Measurements from ENCODE around the gene SPIRE2.
"Not testable (repeated sequence)": the region's sequence is repeated elsewhere in the genome, so short reads cannot be mapped to it uniquely, and the experiment has no call there.

The SPIRE2 gene

GRCh38 chr16:89898201-89898967 is 70.1 kb downstream of the SPIRE2 start:
- no peak for DNase-seq

DNA sequence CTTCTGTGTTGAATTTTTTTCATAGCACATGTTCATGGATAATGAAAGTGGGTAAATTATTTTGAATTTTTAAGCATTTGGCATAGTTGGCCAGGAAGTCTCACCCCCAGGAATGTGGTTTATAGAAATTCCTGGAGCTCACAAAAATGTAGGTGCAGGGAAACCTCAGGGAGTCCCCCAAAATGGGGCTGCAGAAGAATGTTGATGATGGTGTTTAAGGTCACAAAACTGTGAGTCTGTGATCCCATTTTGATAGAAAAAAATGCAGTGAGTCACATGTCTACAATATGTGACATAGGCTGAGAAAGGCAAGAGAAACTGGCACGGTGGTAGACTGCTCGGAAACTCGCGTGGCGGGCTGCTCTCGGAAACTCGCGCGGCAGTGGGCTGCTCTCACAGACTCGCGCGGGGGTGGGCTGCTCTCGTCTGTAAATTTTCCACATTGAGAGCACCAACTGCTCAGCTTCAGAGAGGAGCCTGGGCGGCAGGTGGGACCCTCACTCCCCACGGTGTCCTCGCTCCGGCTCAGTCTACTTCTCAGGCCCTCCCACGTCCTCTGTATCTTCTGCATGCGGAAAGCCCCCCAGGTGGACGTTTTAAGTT is 71.7 kb downstream of the SPIRE2 start:
- no peak for DNase-seq

DNA sequence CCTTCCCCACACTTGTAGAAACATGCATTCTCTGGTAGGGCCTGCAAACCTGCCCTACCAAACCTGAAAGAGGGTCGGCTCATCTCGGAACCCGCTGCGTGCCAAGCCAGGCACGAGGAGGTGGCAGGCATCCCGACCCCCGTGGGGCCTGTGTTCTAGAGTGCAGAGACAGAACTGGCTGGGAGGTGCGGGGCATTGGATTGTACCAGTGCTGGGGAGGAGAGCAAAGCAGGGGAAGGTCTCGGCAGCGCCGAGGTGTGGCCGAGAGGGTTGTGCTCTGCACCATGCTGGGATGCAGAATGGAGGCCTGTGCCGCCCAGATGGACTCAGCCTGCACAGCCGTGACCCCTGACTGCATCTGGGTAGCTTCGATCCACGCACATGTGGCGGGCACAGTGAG is 72.6 kb downstream of the SPIRE2 start:
- DNase-seq, result no peak

DNA sequence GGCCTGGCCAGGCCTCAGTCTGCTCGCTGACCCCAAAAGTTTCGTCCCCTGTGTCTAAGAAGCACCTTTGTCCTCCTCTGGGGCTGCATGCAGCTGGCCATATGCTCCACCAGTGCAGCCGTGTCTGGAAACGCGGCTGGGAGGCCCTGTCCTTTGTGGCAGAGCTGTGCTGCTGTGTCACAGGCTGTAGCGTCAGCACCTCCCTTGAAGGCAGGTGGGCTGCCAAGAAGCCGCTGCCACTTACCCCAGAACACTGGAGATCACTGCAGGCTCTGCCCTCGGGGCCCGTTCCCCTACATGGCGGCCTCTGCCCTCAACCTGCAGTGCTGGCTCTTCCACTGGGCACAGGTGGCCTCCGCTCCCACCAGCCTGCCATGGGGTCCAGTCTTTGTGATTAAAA is 74.7 kb downstream of the SPIRE2 start:
- no peak for DNase-seq

DNA sequence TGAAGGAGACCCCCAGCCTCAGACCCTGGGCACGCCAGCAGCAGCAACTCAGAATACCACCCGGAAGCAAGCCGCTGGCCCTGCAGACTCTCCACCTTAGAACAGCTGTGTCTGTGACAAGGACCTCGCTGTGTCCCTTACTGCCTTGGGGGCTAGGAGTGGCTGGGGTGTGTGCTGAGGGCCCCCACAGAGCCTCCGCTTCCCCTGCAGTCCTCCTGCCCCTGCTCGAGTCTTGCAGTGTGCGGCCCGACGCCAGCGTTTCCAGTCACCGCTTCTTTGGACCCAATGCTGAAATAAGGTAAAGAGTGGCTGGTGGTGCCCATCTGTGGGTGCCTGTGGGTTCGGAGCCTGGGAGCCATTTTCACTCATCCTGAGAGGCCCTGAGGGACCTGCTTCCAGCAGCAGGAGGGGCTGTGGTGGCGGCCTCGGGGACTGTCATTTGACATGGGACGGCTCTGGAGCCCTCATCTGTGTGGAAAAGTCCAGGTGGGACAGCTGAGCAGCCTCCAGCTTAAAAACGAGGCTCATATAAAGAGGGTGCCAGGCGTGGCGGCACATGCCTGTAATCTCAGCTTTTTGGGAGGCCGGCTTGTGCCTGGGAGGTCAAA is 75.7 kb downstream of the SPIRE2 start:
- no peak for DNase-seq

GRCh38 chr16:89904606-89905510 is 76.6 kb downstream of the SPIRE2 start:
- DNase-seq, result no peak

GRCh38 chr16:89905511-89906139 is 77.3 kb downstream of the SPIRE2 start:
- DNase-seq, result no peak

DNA sequence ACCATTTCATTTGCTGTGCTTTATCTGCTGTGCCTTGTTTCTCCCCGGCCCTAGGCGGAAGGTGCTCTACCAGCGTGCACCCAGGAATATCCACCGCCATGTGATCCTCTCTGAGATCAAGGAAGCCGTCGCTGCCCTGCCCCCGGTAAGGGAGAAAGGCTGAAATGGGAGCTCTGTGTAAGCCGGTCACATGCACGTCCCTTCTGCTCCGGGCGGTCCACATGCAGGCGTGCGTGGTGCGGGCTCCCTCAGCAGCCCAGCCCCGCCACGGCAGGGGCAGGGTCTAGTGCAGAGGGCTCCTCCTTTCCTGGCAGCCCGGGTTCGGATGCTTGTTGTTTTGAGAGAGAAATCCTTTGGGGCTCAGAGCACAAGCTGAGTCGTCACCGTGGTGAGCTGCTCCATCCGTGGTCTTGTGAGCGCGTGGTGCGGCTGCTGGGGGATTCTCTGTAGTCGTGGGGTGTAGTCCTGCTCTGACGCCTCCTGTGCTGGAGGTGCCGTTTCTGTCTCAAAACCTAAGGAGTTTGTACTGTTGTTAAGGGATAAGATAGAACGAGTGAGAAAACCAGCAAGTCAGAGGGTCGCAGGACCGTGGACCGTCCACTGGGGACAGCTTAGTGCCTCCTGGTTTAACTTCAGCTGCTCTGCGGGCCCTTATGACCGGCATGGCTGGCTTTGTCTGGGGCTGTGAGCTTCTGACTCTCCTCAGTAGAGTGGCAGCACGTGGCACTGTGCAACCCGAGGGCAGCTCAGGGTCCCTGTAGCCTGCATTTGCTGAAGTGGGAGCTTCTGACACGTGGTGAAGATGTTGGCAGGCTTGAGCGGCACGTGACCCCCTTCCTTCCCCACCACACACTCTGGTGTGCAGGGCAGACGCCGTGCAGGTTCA is 78.1 kb downstream of the SPIRE2 start:
- no peak for DNase-seq

DNA sequence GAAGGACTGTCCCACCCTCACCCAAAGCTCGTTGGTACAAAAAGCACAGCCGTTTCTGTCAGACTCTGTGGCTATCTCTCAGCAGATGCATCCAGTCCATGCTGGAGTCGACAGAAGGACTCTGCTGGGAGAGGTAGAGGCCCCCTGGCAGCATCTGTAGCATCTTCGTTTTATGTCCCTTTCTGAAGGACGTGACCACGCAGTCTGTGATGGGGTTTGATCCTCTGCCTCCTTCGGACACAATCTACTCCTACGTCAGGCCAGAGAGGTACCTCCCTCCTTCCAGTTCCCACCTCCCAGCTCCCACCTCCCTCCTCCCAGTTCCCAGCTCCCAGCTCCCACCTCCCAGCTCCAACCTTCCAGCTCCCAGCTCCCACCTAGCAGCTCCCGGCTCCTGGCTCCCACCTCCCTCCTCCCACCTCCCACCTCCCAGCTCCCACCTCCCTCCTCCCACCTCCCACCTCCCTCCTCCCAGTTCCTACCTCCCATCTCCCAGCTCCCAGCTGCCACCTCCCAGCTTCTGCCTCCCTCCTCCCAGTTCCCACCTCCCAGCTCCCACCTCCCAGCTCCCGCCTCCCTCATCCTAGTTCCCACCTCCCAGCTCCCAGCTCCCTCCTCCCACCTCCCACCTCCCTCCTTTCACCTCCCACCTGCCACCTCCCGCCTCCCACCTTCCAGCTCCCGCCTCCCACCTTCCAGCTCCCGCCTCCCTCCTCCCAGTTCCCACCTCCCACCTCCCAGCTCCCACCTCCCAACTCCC is 79.0 kb downstream of the SPIRE2 start:
- no peak for DNase-seq

DNA sequence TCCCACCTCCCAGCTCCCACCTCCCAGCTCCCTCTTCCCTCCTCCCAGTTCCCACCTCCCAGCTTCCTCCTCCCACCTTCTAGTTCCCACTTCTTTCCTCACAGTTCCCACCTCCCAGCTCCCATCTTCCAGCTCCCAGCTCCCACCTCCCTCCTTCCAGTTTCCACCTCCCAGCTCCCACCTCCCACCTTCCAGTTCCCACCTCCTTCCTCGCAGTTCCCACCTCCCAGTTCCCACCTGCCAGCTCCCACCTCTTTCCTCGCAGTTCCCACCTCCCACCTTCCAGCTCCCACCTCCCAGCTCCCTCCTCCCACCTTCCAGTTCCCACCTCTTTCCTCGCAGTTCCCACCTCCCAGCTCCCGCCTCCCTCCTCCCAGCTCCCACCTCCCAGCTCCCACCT is 80.0 kb downstream of the SPIRE2 start:
- DNase-seq, result no peak

- peak; percentile 58 for DNase-seq
Measured at GRCh38 chr16:89909777-89910716, 81.8 kb downstream of the SPIRE2 start.

DNA sequence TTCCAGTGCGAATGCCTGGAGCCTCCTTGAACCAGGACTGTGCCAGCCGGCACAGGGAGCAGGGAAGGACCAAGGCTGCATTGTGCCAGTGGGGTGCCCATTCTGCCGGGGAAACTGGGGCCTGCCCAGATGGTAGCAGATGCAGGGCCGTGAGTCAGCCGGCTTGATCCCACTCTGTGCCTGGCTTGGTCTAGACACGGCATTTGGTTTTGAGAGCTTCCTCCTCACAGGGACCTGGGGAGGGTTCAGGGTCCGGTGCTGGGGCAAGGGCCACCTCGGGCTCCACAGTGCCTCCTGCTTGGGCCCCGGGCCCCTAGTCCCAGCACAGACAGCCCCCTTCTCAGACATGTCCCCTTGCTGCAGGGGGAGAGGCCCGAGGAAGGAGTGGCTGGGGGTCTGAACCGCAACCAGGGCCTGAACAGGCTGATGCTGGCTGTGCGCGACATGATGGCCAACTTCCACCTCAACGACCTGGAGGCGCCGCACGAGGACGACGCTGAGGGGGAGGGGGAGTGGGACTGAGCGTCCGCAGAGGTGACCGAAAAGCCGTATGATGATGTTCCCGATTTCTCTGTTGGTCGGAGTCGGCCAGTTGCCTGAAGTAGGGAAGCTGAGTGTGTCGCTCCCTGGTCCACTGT is 82.6 kb downstream of the SPIRE2 start:
- DNase-seq, result no peak

DNA sequence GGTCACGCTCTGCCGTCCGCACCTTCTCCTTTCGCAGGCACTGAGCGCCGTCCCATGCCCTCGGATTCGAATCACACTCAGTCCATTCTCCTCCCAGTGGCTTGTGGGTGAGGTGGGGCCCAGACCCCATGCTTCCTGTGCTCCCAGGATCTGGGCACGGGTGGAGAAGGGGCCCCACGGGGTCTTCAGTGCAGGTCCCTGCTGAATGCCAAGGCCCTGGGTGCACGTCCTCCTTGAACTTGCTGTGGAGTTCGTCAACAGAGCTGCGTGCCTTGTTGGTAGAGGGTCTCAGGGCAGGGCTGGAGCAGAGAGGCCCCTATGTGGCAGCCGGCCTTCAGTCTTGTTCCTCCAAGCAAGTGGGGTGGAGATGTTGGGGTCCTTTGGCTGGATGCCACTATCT is 83.1 kb downstream of the SPIRE2 start:
- DNase-seq, result no peak

GRCh38 chr16:89912143-89912542 is 83.9 kb downstream of the SPIRE2 start:
- no peak for DNase-seq

DNA sequence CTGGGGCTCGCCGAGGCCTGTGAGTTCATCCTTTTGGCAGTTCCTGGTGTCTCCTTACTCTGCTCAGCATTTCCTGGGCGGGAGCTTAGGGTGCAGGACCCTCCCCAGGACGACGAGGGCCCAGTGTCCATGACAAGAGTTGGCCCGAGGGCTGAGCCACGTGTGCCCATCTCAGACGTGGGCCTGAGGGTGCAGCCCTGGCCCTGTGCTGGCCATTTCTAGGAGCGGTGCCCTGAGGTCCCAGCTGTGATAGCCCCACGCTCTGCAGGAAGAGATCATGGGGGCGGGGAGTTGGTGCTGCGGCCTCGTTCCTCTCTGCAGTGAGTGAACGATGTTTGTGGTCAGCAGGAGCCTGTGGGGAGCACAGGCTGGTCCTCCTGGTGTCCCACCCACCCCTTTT is 84.4 kb downstream of the SPIRE2 start:
- no peak for DNase-seq

- DNase-seq, result no peak
Measured at GRCh38 chr16:89913408-89914387, 85.4 kb downstream of the SPIRE2 start.

GRCh38 chr16:89914642-89915285 is 86.5 kb downstream of the SPIRE2 start:
- DNase-seq, result not testable (repeated sequence)

All from SHP77 treated with DMSO at 0.1 percent for 48 hours (cell line).